Osteoblast (primary cell): ENCODE results near the gene DKK2. TPM values are rescaled to one million over a fixed set of nuclear protein-coding genes. Genes with fewer than 3 reads are reported as not detected.
"Not testable (repeated sequence)": the region's sequence is repeated elsewhere in the genome, so short reads cannot be mapped to it uniquely, and the experiment has no call there.

Experiments
- DNase-seq: peaks from one replicate; pipeline ENCODE4 v3.0.0; 2011; ENCODE audit warnings: low spot score, mixed read lengths; ENCODE audit not compliant: insufficient read length; ENCODE audit errors: missing footprints
- H2AFZ ChIP-seq: 2 replicates; pipeline ENCODE4 v1.6.0; 2011; ENCODE audit warnings: mild to moderate bottlenecking, low read length
- H3K27ac ChIP-seq: 2 replicates; pipeline ENCODE4 v1.5.1; 2011; ENCODE audit warnings: mild to moderate bottlenecking, low read depth, low read length, moderate library complexity
- H3K27me3 ChIP-seq: 2 replicates; pipeline ENCODE4 v1.6.0; 2012; ENCODE audit warnings: mild to moderate bottlenecking, control low read depth, inconsistent platforms, low read length, moderate library complexity; ENCODE audit not compliant: insufficient read depth
- H3K36me3 ChIP-seq: 2 replicates; pipeline ENCODE4 v1.5.1; 2011; ENCODE audit warnings: mild to moderate bottlenecking, low read length, control low read depth, moderate library complexity; ENCODE audit not compliant: insufficient read depth
- H3K4me1 ChIP-seq: 2 replicates; pipeline ENCODE4 v1.5.1; 2011; ENCODE audit warnings: mild to moderate bottlenecking, low read length, control low read depth, moderate library complexity; ENCODE audit not compliant: insufficient read depth
- H3K4me2 ChIP-seq: 2 replicates; pipeline ENCODE4 v1.6.0; 2011; ENCODE audit warnings: mild to moderate bottlenecking, low read length; ENCODE audit not compliant: insufficient read depth
- H3K4me3 ChIP-seq: fragments of 200-600 bp; sonication (generic); 3 replicates; pipeline ENCODE4 v1.5.1; 2012; ENCODE audit warnings: mild to moderate bottlenecking, low read length, inconsistent platforms; ENCODE audit not compliant: insufficient read depth
- H3K79me2 ChIP-seq: 2 replicates; pipeline ENCODE4 v1.6.0; 2012; ENCODE audit warnings: mild to moderate bottlenecking, low read length, control low read depth, inconsistent platforms; ENCODE audit not compliant: insufficient read depth
- H3K9me3 ChIP-seq: 2 replicates; pipeline ENCODE4 v1.5.1; 2011; ENCODE audit warnings: low read depth, low read length, control low read depth
- H4K20me1 ChIP-seq: 2 replicates; pipeline ENCODE4 v1.6.0; 2012; ENCODE audit warnings: mild to moderate bottlenecking, low read length, control low read depth; ENCODE audit not compliant: insufficient read depth
- CTCF ChIP-seq: IDR thresholded peaks from 2 replicates; pipeline ENCODE4 v1.5.1; 2011; ENCODE audit warnings: mild to moderate bottlenecking, low read depth, low read length, moderate library complexity; ENCODE audit errors: extremely low read depth
- total RNA-seq: library from RNA; depleted of rRNA; stranded (reverse); fragments of >200 nt; gene quantifications from 2 replicates; pipeline ENCODE4 v1.2.3, GENCODE V29; 2012

DKK2 gene
- total RNA-seq, 1 donor, result not detected

- H3K79me2 ChIP-seq, result no peaks in the 10 kb centered on the region
- no peak overlapping the region for H2AFZ ChIP-seq
- H3K36me3 ChIP-seq, result no peaks in the 10 kb centered on the region
- no peak overlapping the region for H3K4me2 ChIP-seq
- H3K4me1 ChIP-seq, result no peaks in the 10 kb centered on the region
- DNase-seq, result no peak
- H3K4me3 ChIP-seq, result no peak overlapping the region
- no peaks in the 10 kb centered on the region for H3K9me3 ChIP-seq
- no peak overlapping the region for H3K27ac ChIP-seq
- TF ChIP-seq CTCF, result no peak
- no peaks in the 10 kb centered on the region for H3K27me3 ChIP-seq
- no peaks in the 10 kb centered on the region for H4K20me1 ChIP-seq
These were observed 106.9 kb downstream of the DKK2 start for GRCh38 chr4:106929248-106929647.

GRCh38 chr4:106914223-106914622, 121.9 kb downstream of the DKK2 start:
- Histone ChIP-seq H3K9me3 (no peaks in the 10 kb centered on the region), H3K36me3 (no peaks in the 10 kb centered on the region), H3K4me1 (no peaks in the 10 kb centered on the region), H3K27ac (no peak overlapping the region), H3K79me2 (no peaks in the 10 kb centered on the region), H3K4me3 (no peak overlapping the region), H3K27me3 (no peaks in the 10 kb centered on the region), H3K4me2 (no peak overlapping the region), H4K20me1 (no peaks in the 10 kb centered on the region), H2AFZ (no peak overlapping the region)
- no peak for TF ChIP-seq CTCF
- no peak for DNase-seq

- DNase-seq, result no peak
- H3K9me3 ChIP-seq, result no peaks in the 10 kb centered on the region
- no peak overlapping the region for H3K4me2 ChIP-seq
- no peak overlapping the region for H3K4me3 ChIP-seq
- TF ChIP-seq CTCF, result no peak
- no peak overlapping the region for H2AFZ ChIP-seq
- no peaks in the 10 kb centered on the region for H3K4me1 ChIP-seq
- H3K27ac ChIP-seq, result no peak overlapping the region
- no peaks in the 10 kb centered on the region for H3K27me3 ChIP-seq
- no peaks in the 10 kb centered on the region for H3K79me2 ChIP-seq
- no peaks in the 10 kb centered on the region for H4K20me1 ChIP-seq
- H3K36me3 ChIP-seq, result no peaks in the 10 kb centered on the region
These were observed 126.5 kb downstream of the DKK2 start for GRCh38 chr4:106909486-106910188.

- not testable (repeated sequence) for H3K79me2 ChIP-seq, H3K4me2 ChIP-seq, DNase-seq, H3K36me3 ChIP-seq, H3K4me1 ChIP-seq, H3K27ac ChIP-seq, H3K4me3 ChIP-seq, H2AFZ ChIP-seq, H4K20me1 ChIP-seq, H3K9me3 ChIP-seq, H3K27me3 ChIP-seq
These were observed 128.1 kb downstream of the DKK2 start for GRCh38 chr4:106908049-106908448.
